Neural cell (in vitro differentiated cells): ENCODE results near the gene PRR30. TPM values are rescaled to one million over a fixed set of nuclear protein-coding genes. Genes with fewer than 3 reads are reported as not detected.

Experiments used
- H2AFZ ChIP-seq: fragments of 200-600, 300-800 bp; sonication (generic), shearing (Covaris generic); 2 replicates; pipeline ENCODE4 v1.6.0; 2014; ENCODE audit warnings: low read depth, mild to moderate bottlenecking, antibody characterized with exemption, low read length, moderate library complexity
- H3F3A ChIP-seq: fragments of 200-600 bp; shearing (Covaris generic); 2 replicates; pipeline ENCODE4 v1.6.1; 2016; ENCODE audit warnings: mild to moderate bottlenecking, moderate library complexity, mixed read lengths, antibody characterized with exemption, low read length; ENCODE audit not compliant: insufficient read depth, poor library complexity, severe bottlenecking
- H3K27ac ChIP-seq: fragments of 200-600, 300-800 bp; sonication (generic), shearing (Covaris generic); 2 replicates; pipeline ENCODE4 v1.5.1; 2014; ENCODE audit warnings: mild to moderate bottlenecking, low read length, moderate library complexity
- H3K27me3 ChIP-seq: fragments of 300-800, 200-600 bp; sonication (generic), shearing (Covaris generic); 2 replicates; pipeline ENCODE4 v1.6.0; 2014; ENCODE audit warnings: mild to moderate bottlenecking, low read depth, low read length, moderate library complexity; ENCODE audit not compliant: insufficient read depth
- H3K36me3 ChIP-seq: fragments of 300-800, 200-600 bp; sonication (generic), shearing (Covaris generic); 2 replicates; pipeline ENCODE4 v1.5.1; 2014; ENCODE audit warnings: mild to moderate bottlenecking, antibody characterized with exemption, low read length, moderate library complexity; ENCODE audit not compliant: insufficient read depth
- H3K4me2 ChIP-seq: fragments of 300-800, 200-600 bp; sonication (generic), shearing (Covaris generic); 2 replicates; pipeline ENCODE4 v1.6.0; 2014; ENCODE audit warnings: mild to moderate bottlenecking, low read length
- H3K4me3 ChIP-seq: fragments of 300-800, 200-600 bp; sonication (generic), shearing (Covaris generic); 2 replicates; pipeline ENCODE4 v1.5.1; 2014; ENCODE audit warnings: mild to moderate bottlenecking, low read length, moderate library complexity
- H3K79me2 ChIP-seq: fragments of 200-600 bp; shearing (Covaris generic); replicated peaks from 2 replicates; pipeline ENCODE4 v1.6.0; 2014; ENCODE audit warnings: mild to moderate bottlenecking, low read length, moderate library complexity; ENCODE audit not compliant: insufficient read depth
- H3K9ac ChIP-seq: fragments of 300-800, 200-600 bp; sonication (generic), shearing (Covaris generic); 2 replicates; pipeline ENCODE4 v1.6.1; 2016; ENCODE audit warnings: mild to moderate bottlenecking, low read length, mixed read lengths
- H3K9me2 ChIP-seq: fragments of 200-600 bp; shearing (Covaris generic); 2 replicates; pipeline ENCODE4 v1.6.1; 2016; ENCODE audit warnings: mild to moderate bottlenecking, low read length, mixed read lengths; ENCODE audit not compliant: insufficient read depth
- H3K9me3 ChIP-seq: fragments of 200-600, 300-800 bp; sonication (generic), shearing (Covaris generic); 2 replicates; pipeline ENCODE4 v1.6.1; 2016; ENCODE audit warnings: mild to moderate bottlenecking, mixed run types, low read length, moderate library complexity, mixed read lengths
- H4K20me1 ChIP-seq: fragments of 200-600 bp; shearing (Covaris generic); 2 replicates; pipeline ENCODE4 v1.6.1; 2016; ENCODE audit warnings: mild to moderate bottlenecking, mixed run types; ENCODE audit not compliant: insufficient read depth
- CTCF ChIP-seq: fragments of 450-650 bp; IDR thresholded peaks from 2 replicates; pipeline ENCODE4 v1.5.1; 2014; ENCODE audit warnings: antibody characterized with exemption, mild to moderate bottlenecking, moderate library complexity; ENCODE audit not compliant: poor library complexity, severe bottlenecking
- EP300 ChIP-seq: fragments of 450-650 bp; conservative IDR thresholded peaks from 2 replicates; pipeline ENCODE4 v1.6.1; 2014; ENCODE audit warnings: antibody characterized with exemption, mild to moderate bottlenecking, moderate library complexity; ENCODE audit not compliant: poor library complexity, severe bottlenecking
- EZH2 ChIP-seq: fragments of 200-600, 300-800 bp; shearing (Covaris generic), sonication (generic); IDR thresholded peaks from 2 replicates; pipeline ENCODE4 v1.6.1; 2014; ENCODE audit warnings: antibody characterized with exemption, low read length, borderline replicate concordance, mild to moderate bottlenecking; ENCODE audit not compliant: insufficient read depth, poor library complexity, severe bottlenecking
- MXI1 ChIP-seq: fragments of 450-650 bp; conservative IDR thresholded peaks from 2 replicates; pipeline ENCODE4 v1.6.1; 2014; ENCODE audit warnings: antibody characterized with exemption, mild to moderate bottlenecking; ENCODE audit not compliant: poor library complexity, severe bottlenecking
- POLR2AphosphoS5 ChIP-seq: IDR thresholded peaks from 2 replicates; pipeline ENCODE4 v1.6.1; 2012
- RAD21 ChIP-seq: fragments of 450-650 bp; conservative IDR thresholded peaks from 2 replicates; pipeline ENCODE4 v1.6.1; 2014; ENCODE audit warnings: antibody characterized with exemption, mild to moderate bottlenecking, moderate library complexity
- REST ChIP-seq: IDR thresholded peaks from 2 replicates; pipeline ENCODE4 v1.6.1; 2012; ENCODE audit warnings: borderline replicate concordance
- SMC3 ChIP-seq: fragments of 450-650 bp; conservative IDR thresholded peaks from 2 replicates; pipeline ENCODE4 v1.6.1; 2014; ENCODE audit warnings: antibody characterized with exemption, mild to moderate bottlenecking, moderate library complexity; ENCODE audit not compliant: poor library complexity
- TAF1 ChIP-seq: IDR thresholded peaks from 2 replicates; pipeline ENCODE4 v1.6.1; 2012; ENCODE audit warnings: low read depth
- polyA plus RNA-seq: library from polyadenylated mRNA; depleted of rRNA; stranded (reverse); fragments of >200 nt; gene quantifications from 2 replicates; pipeline ENCODE4 v1.2.3, GENCODE V29; 2014

PRR30 gene
- polyA plus RNA-seq, 1 donor from 2014 or later = not detected

GRCh38 chr2:27175330-27175729 is 36.1 kb upstream of the PRR30 start:
- H3K36me3 ChIP-seq = no peaks in the 10 kb centered on the region
- no peak for TF ChIP-seq REST
- TF ChIP-seq EZH2 = no peak
- TF ChIP-seq POLR2AphosphoS5 = no peak
- TF ChIP-seq TAF1 = no peak
- TF ChIP-seq RAD21 = no peak
- TF ChIP-seq CTCF = no peak
- no peak for TF ChIP-seq SMC3
- no peak for TF ChIP-seq MXI1
- no peak for TF ChIP-seq EP300
- H3K9ac ChIP-seq = no peak overlapping the region
- no peaks in the 10 kb centered on the region for H3K79me2 ChIP-seq
- H3K9me3 ChIP-seq = no peaks in the 10 kb centered on the region
- H3K4me3 ChIP-seq = no peak overlapping the region
- no peaks in the 10 kb centered on the region for H3K27me3 ChIP-seq
- no peak overlapping the region for H2AFZ ChIP-seq
- no peaks in the 10 kb centered on the region for H3K9me2 ChIP-seq
- H3F3A ChIP-seq = no peaks in the 10 kb centered on the region
- H3K27ac ChIP-seq = no peak overlapping the region
- H4K20me1 ChIP-seq = no peaks in the 10 kb centered on the region
- H3K4me2 ChIP-seq = no peak overlapping the region

GRCh38 chr2:27174638-27175037 is 35.4 kb upstream of the PRR30 start:
- no peak overlapping the region for H3K4me3 ChIP-seq
- no peaks in the 10 kb centered on the region for H3K36me3 ChIP-seq
- H3K27me3 ChIP-seq = no peaks in the 10 kb centered on the region
- no peak for TF ChIP-seq CTCF
- TF ChIP-seq SMC3 = no peak
- TF ChIP-seq REST = no peak
- no peak for TF ChIP-seq MXI1
- no peak for TF ChIP-seq EP300
- TF ChIP-seq EZH2 = no peak
- TF ChIP-seq RAD21 = no peak
- no peak for TF ChIP-seq TAF1
- TF ChIP-seq POLR2AphosphoS5 = no peak
- no peaks in the 10 kb centered on the region for H3K9me2 ChIP-seq
- no peak overlapping the region for H3K9ac ChIP-seq
- no peaks in the 10 kb centered on the region for H3K9me3 ChIP-seq
- no peak overlapping the region for H2AFZ ChIP-seq
- no peak overlapping the region for H3K27ac ChIP-seq
- no peak overlapping the region for H3K4me2 ChIP-seq
- H4K20me1 ChIP-seq = no peaks in the 10 kb centered on the region
- no peaks in the 10 kb centered on the region for H3K79me2 ChIP-seq
- no peaks in the 10 kb centered on the region for H3F3A ChIP-seq
